ENCODE measurements around the gene IGSF8. TPM values are rescaled to one million over a fixed set of nuclear protein-coding genes. Genes with fewer than 3 reads are reported as not detected.

Gene IGSF8
- total RNA-seq, 1 experiment from 2014 or later, result 18.8 TPM

GRCh38 chr1:160096274-160097116, 1.9 kb downstream of the IGSF8 start:
- no peak overlapping the region for H3K4me3 ChIP-seq (ENCODE audit: low read depth in 2 of 2, low read length in 2 of 2)
- no TSS peak for BruUV-seq (replicated peaks)
- no peak for ATAC-seq
- intact Hi-C loops (cut with micrococcal nuclease; ENCODE audit: unreplicated experiment) (no loop called here), in situ Hi-C loops (cut with HindIII; ENCODE audit: low pct_unique_long_range_greater_than_20kb, low sequenced_read_pairs) (no loop called here)
- no peak for DNase-seq (ENCODE audit: low read depth, low spot score)
- peaks cover 3% of the 10 kb centered on the region; the same call in 1 of the 2 replicates for H3K4me1 ChIP-seq (ENCODE audit: control insufficient read depth, insufficient read depth, low read length)
- CTCF ChIA-PET, result no interaction called here
- POLR2A ChIA-PET, result no interaction called here
- TF ChIP-seq SIN3A (IDR thresholded peaks at IDR 0.05; ENCODE audit: borderline replicate concordance, insufficient read depth, low read depth, low read length) (no peak), TCF7L2 (IDR thresholded peaks at IDR 0.05; ENCODE audit: low read depth, low read length) (no peak), REST (IDR thresholded peaks at IDR 0.05; ENCODE audit: insufficient read depth in 1 of 2, low read depth in 2 of 2, low read length in 1 of 2) (no peak), POLR2AphosphoS5 (IDR thresholded peaks at IDR 0.05; ENCODE audit: low read depth, low read length) (no peak), CTCF (IDR thresholded peaks at IDR 0.05) (no peak)
- no peaks in the 10 kb centered on the region for H3K9me3 ChIP-seq (ENCODE audit: control insufficient read depth, insufficient read depth, low read depth, low read length)
- H3K36me3 ChIP-seq (ENCODE audit: control insufficient read depth, insufficient read depth, low read length), result no peaks in the 10 kb centered on the region; the same call in 1 of the 2 replicates
- H3K27ac ChIP-seq (ENCODE audit: low read length), result no peak overlapping the region
- no peaks in the 10 kb centered on the region for H3K27me3 ChIP-seq (ENCODE audit: control insufficient read depth, insufficient read depth, low read length)

DNA sequence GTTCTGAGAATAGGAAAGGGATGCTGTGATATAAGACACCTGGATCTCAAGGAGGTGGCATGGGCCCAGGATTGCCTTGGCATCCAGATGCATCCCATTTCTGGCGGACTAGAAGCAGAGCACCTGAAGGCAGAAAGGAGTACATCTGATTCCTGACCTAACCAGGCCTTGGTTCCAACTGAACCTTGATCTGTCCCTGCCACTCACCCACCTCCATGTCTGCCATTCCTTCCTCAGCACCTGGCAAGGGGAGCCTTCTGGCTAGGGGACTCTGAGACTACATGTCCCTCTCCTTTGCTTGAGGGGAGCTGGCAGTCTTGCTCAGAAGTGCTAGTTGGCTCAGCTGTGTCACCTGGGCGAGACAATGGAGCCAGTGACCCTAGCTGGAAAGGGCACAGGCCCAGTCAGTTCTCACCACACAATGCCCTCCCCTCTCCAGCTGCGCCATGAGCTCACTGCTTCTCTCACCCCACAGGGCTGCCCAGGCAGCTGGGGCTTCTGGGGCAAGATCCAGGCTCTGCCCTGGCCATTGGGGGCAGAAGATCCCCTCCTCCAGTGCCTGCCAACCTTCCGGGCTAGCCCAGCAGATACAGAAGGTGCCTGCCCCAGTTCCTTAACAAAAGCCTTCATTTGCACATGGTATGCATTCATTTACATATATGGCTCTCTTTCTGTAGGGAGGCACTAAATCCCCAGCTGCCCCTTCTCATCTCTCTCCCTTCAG, 2.9 kb downstream of the IGSF8 start:
- in situ Hi-C loops (cut with HindIII; ENCODE audit: low pct_unique_long_range_greater_than_20kb, low sequenced_read_pairs), result no loop called here

More for the DNA sequence above, 2.9 kb downstream of the IGSF8 start:
- ChIA-PET POLR2A (no interaction called here), CTCF (no interaction called here)
- H3K4me1 ChIP-seq (ENCODE audit: control insufficient read depth, insufficient read depth, low read length), result peaks cover 3% of the 10 kb centered on the region; the same call in 1 of the 2 replicates
- DNase-seq (ENCODE audit: low read depth, low spot score), result no peak
- no peaks in the 10 kb centered on the region; the same call in 1 of the 2 replicates for H3K36me3 ChIP-seq (ENCODE audit: control insufficient read depth, insufficient read depth, low read length)
- TF ChIP-seq CTCF (IDR thresholded peaks at IDR 0.05) (no peak), REST (IDR thresholded peaks at IDR 0.05; ENCODE audit: insufficient read depth in 1 of 2, low read depth in 2 of 2, low read length in 1 of 2) (no peak), POLR2AphosphoS5 (IDR thresholded peaks at IDR 0.05; ENCODE audit: low read depth, low read length) (no peak), TCF7L2 (IDR thresholded peaks at IDR 0.05; ENCODE audit: low read depth, low read length) (no peak), SIN3A (IDR thresholded peaks at IDR 0.05; ENCODE audit: borderline replicate concordance, insufficient read depth, low read depth, low read length) (no peak)
- intact Hi-C loops (cut with micrococcal nuclease; ENCODE audit: unreplicated experiment), result no loop called here
- no peaks in the 10 kb centered on the region for H3K27me3 ChIP-seq (ENCODE audit: control insufficient read depth, insufficient read depth, low read length)
- no peak overlapping the region for H3K27ac ChIP-seq (ENCODE audit: low read length)
- H3K9me3 ChIP-seq (ENCODE audit: control insufficient read depth, insufficient read depth, low read depth, low read length), result no peaks in the 10 kb centered on the region
- H3K4me3 ChIP-seq (ENCODE audit: low read depth in 2 of 2, low read length in 2 of 2), result no peak overlapping the region
- no peak for ATAC-seq
- no TSS peak for BruUV-seq (replicated peaks)
